Measurements from ENCODE around the gene NOS1AP.

DNA sequence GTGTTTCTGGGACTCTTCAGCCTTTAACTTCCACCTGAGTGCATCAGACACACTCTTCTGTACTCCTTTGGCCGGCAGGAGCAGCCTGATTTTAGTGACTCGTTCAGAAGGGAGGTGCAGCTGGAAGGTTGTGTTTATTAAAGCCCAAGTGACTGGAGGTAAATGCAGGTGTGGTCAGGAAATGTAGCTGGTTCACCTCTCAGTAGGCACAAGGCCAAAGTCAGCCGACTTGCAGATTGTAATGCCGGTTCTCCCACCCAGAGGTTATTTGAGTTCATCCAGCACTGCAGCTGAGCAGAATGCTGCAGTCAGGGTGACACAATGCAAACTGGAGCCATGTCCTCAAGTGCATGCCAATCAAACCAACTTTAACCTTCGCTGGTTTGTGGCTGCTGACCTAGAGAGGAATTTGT, 215.7 kb downstream of the NOS1AP start:
- TF ChIP-seq, protein P1, sequence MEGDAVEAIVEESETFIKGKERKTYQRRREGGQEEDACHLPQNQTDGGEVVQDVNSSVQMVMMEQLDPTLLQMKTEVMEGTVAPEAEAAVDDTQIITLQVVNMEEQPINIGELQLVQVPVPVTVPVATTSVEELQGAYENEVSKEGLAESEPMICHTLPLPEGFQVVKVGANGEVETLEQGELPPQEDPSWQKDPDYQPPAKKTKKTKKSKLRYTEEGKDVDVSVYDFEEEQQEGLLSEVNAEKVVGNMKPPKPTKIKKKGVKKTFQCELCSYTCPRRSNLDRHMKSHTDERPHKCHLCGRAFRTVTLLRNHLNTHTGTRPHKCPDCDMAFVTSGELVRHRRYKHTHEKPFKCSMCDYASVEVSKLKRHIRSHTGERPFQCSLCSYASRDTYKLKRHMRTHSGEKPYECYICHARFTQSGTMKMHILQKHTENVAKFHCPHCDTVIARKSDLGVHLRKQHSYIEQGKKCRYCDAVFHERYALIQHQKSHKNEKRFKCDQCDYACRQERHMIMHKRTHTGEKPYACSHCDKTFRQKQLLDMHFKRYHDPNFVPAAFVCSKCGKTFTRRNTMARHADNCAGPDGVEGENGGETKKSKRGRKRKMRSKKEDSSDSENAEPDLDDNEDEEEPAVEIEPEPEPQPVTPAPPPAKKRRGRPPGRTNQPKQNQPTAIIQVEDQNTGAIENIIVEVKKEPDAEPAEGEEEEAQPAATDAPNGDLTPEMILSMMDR (IDR thresholded peaks at IDR 0.05), result no peak
- TF ChIP-seq POLR2A (IDR thresholded peaks at IDR 0.05), result no peak

All from lower leg skin (tissue), 3 donors.